ENCODE results near the gene HACE1.

GRCh38 chr6:104888066-104888465 is 28.3 kb upstream of the HACE1 start:
- TF ChIP-seq CTCF (IDR thresholded peaks at IDR 0.05 in 4 of 5, conservative IDR thresholded peaks at IDR 0.05 in 1 of 5) (no peak), POLR2A (IDR thresholded peaks at IDR 0.05) (no peak)

All from gastrocnemius medialis (tissue), 4 donors.